VCaP (cell line): Measurements from ENCODE around the gene CPZ.
"Not testable (repeated sequence)": the region's sequence is repeated elsewhere in the genome, so short reads cannot be mapped to it uniquely, and the experiment has no call there.

Experiments
- H3K27ac ChIP-seq: fragments of 450-650 bp; 2 replicates; pipeline ENCODE4 v1.5.1; 2017
- TF ChIP-seq, protein P1 (sequence below): fragments of 450-650 bp; conservative IDR thresholded peaks from 2 replicates; pipeline ENCODE4 v1.5.1; 2017; ENCODE audit warnings: mild to moderate bottlenecking, moderate library complexity

The CPZ gene

GRCh38 chr4:8653326-8654000 lies 60.9 kb downstream of the CPZ start:
- H3K27ac ChIP-seq = no peak overlapping the region
- TF ChIP-seq, protein P1, sequence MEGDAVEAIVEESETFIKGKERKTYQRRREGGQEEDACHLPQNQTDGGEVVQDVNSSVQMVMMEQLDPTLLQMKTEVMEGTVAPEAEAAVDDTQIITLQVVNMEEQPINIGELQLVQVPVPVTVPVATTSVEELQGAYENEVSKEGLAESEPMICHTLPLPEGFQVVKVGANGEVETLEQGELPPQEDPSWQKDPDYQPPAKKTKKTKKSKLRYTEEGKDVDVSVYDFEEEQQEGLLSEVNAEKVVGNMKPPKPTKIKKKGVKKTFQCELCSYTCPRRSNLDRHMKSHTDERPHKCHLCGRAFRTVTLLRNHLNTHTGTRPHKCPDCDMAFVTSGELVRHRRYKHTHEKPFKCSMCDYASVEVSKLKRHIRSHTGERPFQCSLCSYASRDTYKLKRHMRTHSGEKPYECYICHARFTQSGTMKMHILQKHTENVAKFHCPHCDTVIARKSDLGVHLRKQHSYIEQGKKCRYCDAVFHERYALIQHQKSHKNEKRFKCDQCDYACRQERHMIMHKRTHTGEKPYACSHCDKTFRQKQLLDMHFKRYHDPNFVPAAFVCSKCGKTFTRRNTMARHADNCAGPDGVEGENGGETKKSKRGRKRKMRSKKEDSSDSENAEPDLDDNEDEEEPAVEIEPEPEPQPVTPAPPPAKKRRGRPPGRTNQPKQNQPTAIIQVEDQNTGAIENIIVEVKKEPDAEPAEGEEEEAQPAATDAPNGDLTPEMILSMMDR = no peak

- H3K27ac ChIP-seq = not testable (repeated sequence)
These were observed 61.6 kb downstream of the CPZ start for GRCh38 chr4:8654139-8654538.

DNA sequence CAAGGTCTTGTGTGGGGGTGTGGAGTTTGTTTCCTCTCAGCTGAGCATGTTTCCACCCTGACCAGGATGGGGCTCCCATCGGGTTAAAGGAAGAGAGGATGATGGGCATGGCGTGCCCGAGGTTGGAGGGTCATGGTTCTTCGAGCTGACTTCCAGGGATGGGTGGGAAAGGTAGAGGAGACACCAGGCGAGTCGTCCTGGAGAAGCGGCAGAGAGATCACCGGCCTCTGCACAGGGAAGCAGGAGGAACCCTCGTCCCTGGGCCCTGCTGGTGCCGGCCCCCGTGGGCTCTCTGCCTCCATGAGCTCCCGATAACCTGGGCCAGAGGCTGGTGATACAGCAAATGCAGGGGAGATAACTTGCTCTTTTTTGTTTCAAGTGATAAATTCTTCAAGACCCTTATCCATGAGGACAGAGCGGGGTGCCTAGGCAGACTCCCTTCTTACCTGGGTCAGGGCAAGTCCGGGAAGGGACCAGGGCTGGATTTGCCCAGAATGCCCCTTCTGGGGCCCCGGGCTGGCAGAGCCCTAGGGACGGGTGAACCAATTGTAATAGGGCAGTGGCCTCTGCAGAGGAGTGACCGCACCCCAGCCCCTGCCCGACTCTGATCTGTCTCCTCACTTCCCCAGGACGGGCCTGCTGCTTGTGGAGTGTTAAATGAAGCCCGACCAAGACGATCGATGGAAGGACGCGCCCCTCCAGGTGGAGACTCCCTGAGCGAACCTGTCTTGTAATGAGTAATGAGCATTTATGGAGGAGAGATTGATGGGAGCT lies 63.0 kb downstream of the CPZ start:
- no peak overlapping the region for H3K27ac ChIP-seq
- TF ChIP-seq, protein P1 = no peak

- no peak overlapping the region for H3K27ac ChIP-seq
- TF ChIP-seq, protein P1 = no peak
These were observed 63.6 kb downstream of the CPZ start for GRCh38 chr4:8656185-8656517.

- H3K27ac ChIP-seq = no peak overlapping the region
- TF ChIP-seq, protein P1 = no peak
These were observed 64.3 kb downstream of the CPZ start for GRCh38 chr4:8656711-8657380.

DNA sequence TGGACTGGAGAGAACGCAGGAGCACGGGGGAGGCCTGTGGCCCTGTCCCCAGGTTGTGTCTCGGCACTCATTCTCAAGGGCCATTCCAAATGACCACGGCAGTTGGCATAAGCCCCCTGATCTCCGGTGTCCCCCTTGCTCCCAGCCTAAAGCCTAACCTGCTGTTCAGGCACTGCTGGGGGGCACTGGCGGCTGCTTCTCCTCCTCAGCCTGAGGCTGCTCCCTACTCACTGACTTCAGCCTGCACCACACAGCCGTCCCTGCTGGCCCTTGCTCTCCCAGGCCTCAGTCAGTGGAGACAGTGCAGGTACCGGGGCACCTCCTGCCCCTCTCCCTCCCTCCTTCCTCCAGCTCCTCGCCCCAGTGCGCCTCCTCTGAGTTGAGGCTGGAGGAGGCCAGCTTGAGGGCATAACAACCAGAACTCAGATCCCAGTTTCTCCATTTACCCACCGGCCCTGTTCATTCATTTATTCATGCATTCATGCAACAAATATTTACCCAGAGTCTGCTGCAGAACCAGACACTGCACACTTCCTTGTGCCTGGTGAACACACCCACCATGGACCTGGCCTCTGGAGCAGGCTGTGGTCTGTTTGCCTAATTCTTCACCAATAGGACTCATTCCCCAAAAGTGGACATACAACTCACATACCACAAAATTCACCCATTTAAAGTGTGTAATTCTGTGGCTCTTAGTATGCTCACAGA lies 65.0 kb downstream of the CPZ start:
- TF ChIP-seq, protein P1 = no peak

GRCh38 chr4:8662776-8663175 lies 70.2 kb downstream of the CPZ start:
- TF ChIP-seq, protein P1 = no peak
- H3K27ac ChIP-seq = no peak overlapping the region

More for the DNA sequence above, 65.0 kb downstream of the CPZ start:
- H3K27ac ChIP-seq = no peak overlapping the region
